Cerebellar nuclear complex (tissue), 1 donor: ENCODE data around the gene DZIP1L.
"Not testable (repeated sequence)": the region's sequence is repeated elsewhere in the genome, so short reads cannot be mapped to it uniquely, and the experiment has no call there.

ENCODE experiments used
- DNase-seq, 2 experiments: peaks; one replicate each; lab custom pipeline; 2025; lab: John Stamatoyannopoulos, UW

Gene DZIP1L

GRCh38 chr3:138114988-138115971 is at the start of gene DZIP1L:
DZIP1L (minus strand) TSS chr3:138115608; CDS start chr3:138103971, 11,637 bp downstream.
- peak in 1 of 2 experiments; percentile 20 for DNase-seq

- DNase-seq: no peak
These were observed 49.7 kb upstream of the DZIP1L start for GRCh38 chr3:138165061-138165460.

GRCh38 chr3:138157743-138158142 is 42.3 kb upstream of the DZIP1L start:
- no peak for DNase-seq

GRCh38 chr3:138154534-138154933 is 39.1 kb upstream of the DZIP1L start:
- DNase-seq: no peak

- DNase-seq: no peak
These were observed 33.1 kb upstream of the DZIP1L start for GRCh38 chr3:138148503-138148902.

GRCh38 chr3:138142181-138142580 is 26.8 kb upstream of the DZIP1L start:
- not testable (repeated sequence) for DNase-seq

GRCh38 chr3:138140940-138141339 is 25.5 kb upstream of the DZIP1L start:
- no peak for DNase-seq

GRCh38 chr3:138139691-138140090 is 24.3 kb upstream of the DZIP1L start:
- no peak for DNase-seq

- no peak for DNase-seq
These were observed 22.5 kb upstream of the DZIP1L start for GRCh38 chr3:138137861-138138260.

GRCh38 chr3:138136201-138136600 is 20.8 kb upstream of the DZIP1L start:
- no peak for DNase-seq

GRCh38 chr3:138135833-138136194 is 20.4 kb upstream of the DZIP1L start:
- DNase-seq: no peak

- DNase-seq: no peak
These were observed 19.9 kb upstream of the DZIP1L start for GRCh38 chr3:138135146-138135832.

- DNase-seq: no peak
These were observed 16.8 kb upstream of the DZIP1L start, which contains the start of gene A4GNT for GRCh38 chr3:138132239-138132638. A4GNT (minus strand) TSS chr3:138132390; CDS start chr3:138131256, 1,134 bp downstream.

GRCh38 chr3:138127636-138128365 is 12.4 kb upstream of the DZIP1L start:
- DNase-seq: no peak

GRCh38 chr3:138125548-138126221 is 10.3 kb upstream of the DZIP1L start:
- DNase-seq: no peak

- no peak for DNase-seq
These were observed 9.4 kb upstream of the DZIP1L start for GRCh38 chr3:138124706-138125355.

- no peak for DNase-seq
These were observed 8.8 kb upstream of the DZIP1L start for GRCh38 chr3:138124188-138124587.

- no peak for DNase-seq
These were observed 4.0 kb upstream of the DZIP1L start for GRCh38 chr3:138119423-138119766.

GRCh38 chr3:138118612-138119422 is 3.4 kb upstream of the DZIP1L start:
- peak; percentile 12 to 46 for DNase-seq

- DNase-seq: no peak
These were observed 933 bp downstream of the DZIP1L start for GRCh38 chr3:138114431-138114918.
